Measurements from ENCODE around the gene RCAN1.

Gene RCAN1

DNA sequence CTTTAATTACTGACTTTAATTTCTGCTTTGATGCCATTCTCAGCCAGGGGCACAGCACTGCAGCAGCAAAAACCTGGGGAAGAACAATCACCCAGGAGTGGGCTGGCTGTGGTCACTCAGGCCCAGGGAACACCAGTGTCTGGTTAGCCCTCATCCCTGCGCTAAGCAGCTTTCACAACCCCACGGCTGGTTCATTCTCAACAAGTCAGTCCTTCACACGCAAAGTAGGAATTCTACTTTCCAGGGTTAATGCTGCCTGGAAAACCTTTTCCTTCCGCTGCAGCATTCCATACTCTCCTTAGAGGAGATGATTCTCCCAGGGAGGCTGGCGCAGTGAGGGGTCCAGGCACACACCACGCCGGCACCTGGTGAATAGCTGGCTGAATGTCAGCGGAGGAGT, 78.6 kb downstream of the RCAN1 start:
- DNase-seq, result no peak

DNA sequence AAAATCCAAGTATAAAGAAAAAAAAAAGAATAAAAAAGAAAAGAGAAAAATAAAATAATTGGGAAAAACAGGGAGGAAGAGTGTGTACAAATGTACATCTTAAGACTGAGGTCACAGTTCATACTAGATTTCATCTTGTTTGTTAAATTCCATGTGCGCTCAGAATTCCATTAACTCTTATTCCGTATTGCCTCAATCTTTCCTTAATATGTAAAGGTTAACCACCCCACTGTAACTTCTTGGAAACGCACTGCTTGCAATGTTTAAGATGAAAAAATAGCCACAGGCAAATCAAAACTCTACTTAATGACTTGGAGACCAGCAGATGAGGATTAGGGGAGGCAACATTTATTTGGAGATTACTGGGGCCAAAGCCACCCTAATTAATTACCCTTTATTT, 79.0 kb downstream of the RCAN1 start:
- DNase-seq, result no peak

DNA sequence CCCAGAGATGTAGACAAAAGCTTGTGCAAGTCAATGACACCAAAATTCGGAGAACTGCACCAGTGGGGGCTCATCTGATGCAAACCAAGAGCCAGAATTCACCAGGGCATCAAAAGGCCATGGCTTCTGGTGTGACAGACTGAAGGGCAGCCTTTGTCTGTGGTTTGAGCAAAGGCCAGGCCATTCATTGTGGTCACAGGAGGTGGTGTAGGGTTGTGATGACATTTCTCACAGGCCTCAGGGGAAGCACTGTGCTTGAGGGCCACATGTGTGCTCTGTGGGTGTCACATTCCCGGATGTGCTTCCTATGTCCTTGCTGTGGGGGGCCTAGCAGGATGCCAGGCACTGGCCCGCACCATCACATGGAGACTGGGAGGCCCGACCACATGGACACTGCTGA, 80.4 kb downstream of the RCAN1 start:
- DNase-seq, result no peak

GRCh38 chr21:34533938-34534337, 81.0 kb downstream of the RCAN1 start:
- no peak for DNase-seq

DNA sequence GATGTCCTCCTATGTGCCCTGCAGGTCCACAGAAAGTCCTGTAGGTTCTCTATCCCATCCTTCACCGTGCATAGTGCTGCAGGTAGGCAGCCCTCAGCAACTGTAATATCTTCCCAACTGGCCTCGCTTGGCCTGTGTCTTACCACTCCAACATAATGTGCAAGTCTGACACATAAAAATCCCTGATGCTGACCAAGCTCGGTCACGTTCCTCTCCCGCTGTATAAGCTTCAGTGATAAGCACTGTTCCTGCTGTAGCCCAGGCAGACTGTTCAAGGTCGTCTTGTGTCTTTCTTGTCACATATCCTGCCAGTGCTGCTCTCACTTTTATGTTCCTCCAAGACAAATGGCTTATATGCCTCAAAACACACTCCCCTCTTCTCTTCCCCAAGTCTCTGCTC, 83.5 kb downstream of the RCAN1 start:
- DNase-seq, result no peak

DNA sequence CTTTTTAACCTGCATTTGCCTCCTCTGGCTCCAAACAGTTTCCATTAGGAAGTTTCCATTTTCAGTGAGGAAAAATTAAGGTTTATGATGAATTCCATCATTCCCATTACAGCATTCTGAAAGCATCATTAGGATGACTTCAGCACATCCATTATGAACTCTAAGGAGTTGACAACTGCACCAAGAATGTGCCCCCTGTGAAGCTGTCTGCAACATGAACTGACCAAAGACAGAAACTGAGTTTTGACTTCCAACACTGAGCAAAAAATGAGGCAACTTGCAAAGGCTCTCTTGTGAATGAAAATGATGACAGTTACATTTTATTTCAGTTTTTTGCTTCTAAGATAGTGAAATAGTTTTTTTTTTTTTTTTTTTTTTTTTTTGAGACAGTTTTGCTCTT, 84.7 kb downstream of the RCAN1 start:
- DNase-seq, result no peak

GRCh38 chr21:34528131-34528561, 86.8 kb downstream of the RCAN1 start:
- no peak for DNase-seq

DNA sequence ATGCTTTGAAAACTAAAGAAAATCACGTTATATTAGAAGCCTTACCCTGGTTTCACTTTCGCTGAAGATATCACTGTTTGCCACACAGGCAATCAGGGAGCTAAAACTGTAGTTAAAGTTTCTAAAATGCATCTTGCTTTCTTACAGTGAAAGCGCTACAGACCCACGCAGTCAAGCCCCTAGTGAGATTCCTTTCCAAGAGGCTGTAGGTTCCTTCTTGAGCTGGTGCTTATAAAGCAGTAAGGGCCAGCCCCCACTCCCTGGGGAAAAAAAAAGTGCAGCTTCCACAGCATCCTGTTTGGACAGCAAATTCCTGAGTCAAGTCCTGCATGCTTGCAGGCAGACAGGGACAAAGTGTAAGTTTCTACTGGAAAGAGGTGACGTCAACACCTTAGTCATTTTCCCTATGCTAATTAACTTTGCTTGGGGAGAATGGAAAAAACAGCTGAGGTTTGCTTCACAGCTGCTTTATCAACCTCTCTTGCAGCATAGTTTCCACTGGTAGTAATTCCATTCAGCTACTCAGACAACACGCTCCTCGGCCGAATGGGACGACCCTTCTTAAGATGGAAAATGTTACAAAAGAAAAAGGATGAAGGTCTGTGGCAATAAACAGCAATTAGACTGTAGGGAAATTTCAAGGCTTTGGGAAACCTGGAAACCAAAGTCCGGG, 88.2 kb downstream of the RCAN1 start:
- no peak for DNase-seq

DNA sequence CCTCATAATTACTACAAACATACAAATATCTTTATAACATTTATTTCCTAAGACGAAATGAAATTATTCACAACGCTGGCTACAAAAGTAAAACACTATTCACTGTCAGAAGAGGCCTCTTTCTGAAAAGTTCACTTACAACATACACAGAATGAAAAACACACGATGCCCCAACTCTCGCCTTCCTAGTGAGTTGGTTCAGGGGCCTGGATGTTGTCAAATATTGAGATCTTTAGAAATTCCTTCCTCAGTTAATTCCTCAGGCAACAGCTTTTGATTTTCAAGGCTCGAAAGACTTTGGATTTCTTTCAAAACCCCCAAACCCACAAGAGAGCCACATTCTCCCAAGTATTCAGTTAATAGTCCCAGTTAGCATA, 88.7 kb downstream of the RCAN1 start:
- no peak for DNase-seq

GRCh38 chr21:34524646-34525601, 90.0 kb downstream of the RCAN1 start:
- no peak for DNase-seq

DNA sequence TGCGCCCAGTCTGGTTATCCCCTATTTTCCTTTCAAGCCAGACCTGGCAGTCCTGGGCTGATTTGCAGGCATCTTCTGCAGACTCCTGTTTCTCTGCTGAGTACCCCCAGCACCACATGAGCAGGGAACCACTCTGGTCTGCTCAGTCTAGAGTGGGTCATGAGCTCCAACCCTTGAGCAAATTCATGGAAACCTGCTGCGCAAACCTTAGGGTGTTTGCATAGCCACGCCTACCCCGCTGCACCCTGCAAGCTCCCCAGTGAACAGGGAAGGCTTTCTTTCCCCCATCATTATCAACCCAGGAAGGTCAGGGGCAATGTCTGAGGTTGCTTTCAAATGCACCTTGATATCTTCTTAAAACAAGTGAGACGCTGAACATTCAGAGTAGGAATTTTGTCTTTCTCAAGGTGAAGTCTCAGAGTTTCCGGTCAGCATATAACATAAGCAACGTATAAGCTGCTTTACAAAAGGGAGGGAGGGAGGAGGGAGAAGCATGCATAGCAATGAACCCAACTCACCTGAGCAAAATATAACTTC, 91.8 kb downstream of the RCAN1 start:
- no peak for DNase-seq

DNA sequence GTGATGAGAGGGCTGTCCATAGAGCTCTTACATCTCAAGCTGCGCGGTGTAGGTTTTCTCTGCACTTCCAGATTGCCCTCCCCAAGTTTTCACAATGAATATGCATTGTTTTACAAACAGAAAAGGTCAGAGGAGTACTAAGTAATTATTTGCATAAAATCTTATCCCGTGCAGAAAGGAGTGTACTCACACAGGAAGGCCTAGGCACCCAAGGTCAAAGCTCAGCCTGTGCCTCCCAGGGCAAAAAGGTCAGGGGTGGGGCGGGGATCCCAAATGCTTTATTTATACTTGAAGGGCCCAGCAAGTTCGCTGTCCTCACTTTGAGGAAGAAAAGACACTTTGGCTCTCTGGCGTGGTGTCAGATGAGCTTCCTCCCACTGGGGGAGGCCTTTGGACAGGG, 92.6 kb downstream of the RCAN1 start:
- DNase-seq, result no peak

DNA sequence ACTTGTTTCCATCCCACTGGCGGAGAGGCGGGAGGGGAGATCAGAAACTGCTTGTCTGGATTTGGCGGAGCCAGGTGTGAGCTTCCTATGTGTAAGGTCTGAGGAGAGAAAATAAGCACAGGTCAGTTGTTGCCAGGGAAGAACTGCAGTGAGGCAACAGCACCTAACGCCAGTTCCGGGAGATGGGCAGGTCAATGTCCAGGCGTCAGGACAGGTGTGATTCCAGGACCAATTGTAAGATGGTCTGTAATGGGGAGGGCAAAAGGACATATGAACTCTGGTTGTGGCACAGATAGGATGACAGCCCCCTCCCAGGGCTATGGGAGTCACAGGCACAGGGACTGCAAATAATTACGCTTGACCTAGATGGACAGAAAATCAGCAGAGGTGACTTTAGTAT, 93.4 kb downstream of the RCAN1 start:
- DNase-seq, result no peak

GRCh38 chr21:34520764-34521508, 94.0 kb downstream of the RCAN1 start:
- no peak for DNase-seq

- DNase-seq, result no peak
These were observed 94.6 kb downstream of the RCAN1 start for GRCh38 chr21:34520281-34520680.

DNA sequence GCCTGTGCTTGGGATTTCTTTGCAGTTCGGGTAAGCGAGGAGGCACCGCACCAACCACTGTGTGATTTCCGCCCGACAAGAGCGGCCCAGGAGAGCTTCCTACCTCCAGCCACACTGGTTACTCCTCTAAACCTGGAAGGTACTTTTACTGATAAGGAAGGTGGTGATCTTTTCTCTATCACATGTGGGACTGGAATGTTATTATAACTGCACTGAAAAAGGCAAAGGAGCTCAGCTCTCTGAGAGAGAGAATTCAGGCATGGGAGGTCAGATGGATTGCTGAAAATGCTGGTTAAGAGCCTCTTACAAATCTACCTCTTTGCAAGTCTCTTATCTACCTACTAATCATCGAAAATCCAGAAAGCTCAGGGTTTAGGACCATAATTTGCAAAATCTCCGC, 95.2 kb downstream of the RCAN1 start:
- no peak for DNase-seq

- no peak for DNase-seq
These were observed 95.9 kb downstream of the RCAN1 start for GRCh38 chr21:34519016-34519415.

DNA sequence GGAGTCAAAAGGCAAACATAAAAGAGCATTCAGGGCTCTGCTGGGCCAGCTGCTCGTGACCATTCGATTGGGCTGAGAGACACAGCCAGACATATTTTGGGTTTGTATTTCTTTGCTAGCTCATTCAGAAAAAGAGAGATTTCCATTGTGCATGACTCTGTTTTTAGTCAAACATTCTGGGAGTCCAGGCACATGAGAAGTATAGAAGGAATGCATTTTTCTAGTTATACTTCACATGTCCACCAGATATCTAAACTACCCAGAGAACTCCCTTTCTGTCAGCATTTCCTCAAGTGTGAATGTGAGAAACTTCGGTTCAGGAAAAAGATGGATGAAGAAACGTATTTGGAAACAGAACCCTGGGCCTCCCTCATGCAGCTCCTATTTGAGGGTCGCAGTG, 96.6 kb downstream of the RCAN1 start:
- DNase-seq, result no peak

- DNase-seq, result no peak
These were observed 97.2 kb downstream of the RCAN1 start for GRCh38 chr21:34517491-34518245.

GRCh38 chr21:34517039-34517438, 97.9 kb downstream of the RCAN1 start:
- DNase-seq, result no peak

GRCh38 chr21:34514576-34515115, 100.3 kb downstream of the RCAN1 start:
- no peak for DNase-seq

DNA sequence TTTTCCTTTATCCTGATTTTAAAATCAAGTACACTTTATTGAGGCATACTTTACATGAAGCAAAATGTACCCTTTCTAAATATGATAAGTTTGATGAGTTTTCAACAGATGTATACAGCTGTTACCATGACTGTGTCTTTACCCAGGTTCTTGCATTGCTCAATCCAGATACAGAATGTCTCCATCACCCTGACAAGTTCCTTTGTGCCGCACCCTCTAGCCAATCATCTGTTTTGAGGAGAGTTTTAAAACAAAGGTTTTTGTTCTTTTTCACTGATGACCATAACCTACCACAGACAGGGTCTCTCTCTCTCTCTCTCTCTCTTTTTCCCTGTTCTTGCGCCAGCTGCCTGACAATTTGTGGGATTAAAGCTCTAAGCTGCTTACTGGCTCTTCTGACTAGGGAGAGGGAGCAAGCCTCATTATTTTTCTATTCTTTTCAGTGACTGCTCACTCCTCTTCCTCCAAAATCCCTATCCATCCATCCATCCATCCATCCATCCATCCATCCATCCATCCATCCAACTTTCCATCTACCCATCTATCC, 101.7 kb downstream of the RCAN1 start:
- no peak for DNase-seq
